Stimulated activated CD4-positive, alpha-beta T cell treated with anti-CD3 and anti-CD28 coated beads, TNF-alpha, amount 100 ng/mL, for 4 hours (primary cell): ENCODE measurements around the gene COL13A1.

Source experiments
- DNase-seq, 3 experiments: peaks; one replicate each; pipeline ENCODE4 v3.0.0-alpha.2; 2020; ENCODE audit warnings: low read depth in 3 of 3

COL13A1 gene

DNA sequence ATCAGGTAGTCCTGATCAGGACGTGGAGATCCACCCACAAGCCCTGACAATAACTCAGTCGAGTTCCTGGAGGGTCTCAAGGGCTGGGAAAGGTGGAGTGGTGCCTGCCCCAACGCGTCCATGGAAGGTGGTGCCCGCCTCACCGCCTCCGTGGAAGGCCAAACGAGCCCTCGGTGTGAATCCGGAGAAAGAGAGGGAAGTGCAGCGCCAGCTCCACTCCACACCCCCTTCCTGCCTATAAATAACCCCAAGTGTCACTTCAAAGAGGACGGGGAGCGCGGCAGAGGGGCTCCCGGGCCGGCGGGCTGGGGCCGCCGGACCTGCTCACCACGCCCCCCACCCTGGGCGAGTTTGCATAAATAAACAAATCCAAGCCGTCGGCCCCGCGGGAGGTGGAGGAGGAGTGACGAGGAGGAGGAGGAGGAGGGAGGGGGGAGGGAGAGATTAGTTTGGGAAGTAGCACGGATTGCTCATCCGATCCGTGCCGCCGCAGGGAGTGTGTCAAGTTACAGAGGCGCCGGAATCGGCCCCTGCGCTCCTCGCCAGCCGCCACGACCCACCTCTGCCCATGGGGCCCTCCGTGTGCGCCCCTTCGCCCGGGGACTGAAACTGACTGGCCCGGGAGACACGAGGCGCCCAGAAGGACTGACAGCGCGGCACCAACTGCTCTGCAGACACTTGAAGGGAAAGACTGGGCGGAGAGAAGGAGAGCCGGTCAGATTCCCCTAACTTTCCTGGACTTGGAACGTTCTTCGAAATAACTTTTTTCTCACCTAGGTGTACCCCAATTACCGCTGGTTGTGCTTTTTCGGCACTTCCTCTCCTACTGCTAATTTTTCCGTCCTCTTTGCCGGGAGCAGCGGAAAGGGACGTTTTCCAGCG lies at the start of gene COL13A1:
TSS of gene COL13A1 (plus strand) at position 473 of the 882 bp plus-strand sequence. CDS start 518 bp downstream, outside the sequence.
- DNase-seq, result no peak

DNA sequence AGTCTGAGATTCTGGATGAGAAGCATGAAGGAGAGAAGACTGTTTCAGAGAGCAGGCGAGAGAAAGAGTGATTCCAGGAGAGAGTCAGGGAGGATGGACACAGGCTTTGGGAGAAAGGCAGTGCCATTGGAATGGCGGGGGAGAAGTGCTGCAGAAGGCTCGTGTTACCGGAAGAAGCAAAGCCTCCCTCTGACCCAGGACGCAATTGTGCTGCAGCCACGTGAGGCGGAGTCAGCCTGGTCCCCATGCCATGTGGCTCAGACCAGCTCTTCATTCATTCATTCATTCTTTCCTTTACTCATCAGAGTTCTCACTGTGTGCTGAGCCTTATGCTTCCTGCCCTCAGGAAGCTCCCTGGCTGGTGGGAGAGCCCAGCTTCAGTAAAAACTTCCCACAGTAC lies 49.2 kb upstream of the COL13A1 start:
- DNase-seq, result no peak

DNA sequence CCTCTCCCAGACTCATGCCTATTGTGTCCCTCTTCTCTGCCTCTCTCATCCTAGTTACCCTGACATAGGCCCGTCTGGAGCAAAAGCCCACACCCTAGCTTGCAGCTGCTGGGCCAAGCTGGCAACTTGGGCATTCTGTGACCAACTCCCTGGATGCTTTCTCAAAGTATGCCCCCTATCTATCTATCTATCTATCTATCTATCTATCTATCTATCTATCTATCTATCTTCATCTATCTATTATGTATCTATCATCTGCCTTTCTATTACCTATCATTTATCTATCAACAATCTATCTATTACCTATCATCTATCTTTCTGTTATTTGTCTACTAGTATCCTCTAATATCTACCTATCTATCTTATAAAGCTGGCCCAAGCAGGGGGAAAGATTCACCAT lies 45.4 kb upstream of the COL13A1 start:
- DNase-seq, result no peak

DNA sequence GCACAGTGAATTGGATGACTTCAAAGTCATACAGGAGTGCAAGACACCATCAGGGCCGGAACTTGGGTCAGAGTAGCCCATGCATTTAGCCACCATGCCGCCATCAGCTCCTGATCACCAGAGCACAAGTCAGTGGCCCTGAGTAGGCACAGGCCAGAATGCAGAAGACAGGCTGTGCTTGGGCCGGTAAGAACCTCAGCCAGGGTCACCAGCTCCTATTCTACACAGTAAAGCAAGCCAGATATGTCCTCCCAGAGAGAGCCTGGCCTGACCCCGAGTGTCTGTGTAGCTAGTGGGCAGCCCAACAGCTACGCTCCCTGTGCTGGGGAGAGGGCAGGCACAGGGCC lies 44.5 kb upstream of the COL13A1 start:
- no peak for DNase-seq

DNA sequence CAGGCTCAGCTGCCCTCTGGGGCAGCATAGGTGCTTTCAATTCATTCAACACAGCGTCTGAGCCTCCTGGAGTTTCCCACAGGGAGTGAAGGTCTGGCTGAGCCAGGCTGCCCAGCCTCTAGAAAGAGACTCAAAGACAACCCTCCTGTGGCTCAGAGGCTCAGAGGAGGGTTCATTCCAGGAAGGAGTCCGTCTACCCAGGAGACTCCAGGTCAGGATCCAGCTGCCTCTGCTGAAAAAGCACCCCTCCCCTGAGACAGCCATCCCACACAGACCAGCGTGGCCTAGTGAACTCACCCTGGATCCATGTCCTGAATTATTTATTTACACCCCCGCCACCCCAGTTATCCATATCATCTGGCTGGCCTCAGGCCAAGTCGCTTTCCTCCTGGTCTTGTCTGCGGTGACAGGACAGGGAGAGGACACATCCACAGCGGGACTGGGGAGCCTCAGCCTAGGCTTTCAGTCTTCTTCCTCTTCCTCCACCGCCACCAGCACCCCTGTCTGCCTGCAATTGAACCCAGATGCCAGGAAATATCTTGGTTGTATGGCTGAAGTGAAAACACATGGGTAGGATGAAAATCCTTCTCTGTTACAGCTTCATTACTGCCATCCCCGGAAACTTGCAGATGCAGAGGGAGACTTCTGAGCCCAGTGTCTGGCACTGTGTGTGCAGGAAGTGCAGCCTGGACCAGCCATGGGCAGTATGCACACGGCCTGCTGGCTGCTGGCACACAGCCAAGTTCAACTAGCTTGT lies 44.0 kb upstream of the COL13A1 start:
- no peak for DNase-seq

DNA sequence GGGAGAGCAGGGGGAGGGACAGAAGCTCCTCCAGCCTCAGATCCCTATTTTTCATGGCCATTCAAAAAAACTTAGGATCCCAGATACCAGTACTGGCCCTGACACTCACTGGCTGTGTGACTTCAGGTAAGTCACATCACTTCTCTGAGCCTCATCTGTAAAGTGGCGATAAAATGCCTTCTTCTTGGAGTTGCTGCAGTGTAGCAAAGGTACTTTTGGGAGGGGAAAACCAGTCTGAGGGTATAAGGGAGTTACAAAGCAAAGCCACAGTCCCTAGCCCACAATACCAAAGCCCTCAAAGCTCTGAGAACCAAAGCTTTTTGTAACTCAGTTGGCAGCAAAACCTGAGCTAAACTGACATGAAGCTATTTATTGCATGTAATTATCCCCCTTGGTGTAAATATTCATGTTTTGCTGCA lies 43.4 kb upstream of the COL13A1 start:
- no peak for DNase-seq

DNA sequence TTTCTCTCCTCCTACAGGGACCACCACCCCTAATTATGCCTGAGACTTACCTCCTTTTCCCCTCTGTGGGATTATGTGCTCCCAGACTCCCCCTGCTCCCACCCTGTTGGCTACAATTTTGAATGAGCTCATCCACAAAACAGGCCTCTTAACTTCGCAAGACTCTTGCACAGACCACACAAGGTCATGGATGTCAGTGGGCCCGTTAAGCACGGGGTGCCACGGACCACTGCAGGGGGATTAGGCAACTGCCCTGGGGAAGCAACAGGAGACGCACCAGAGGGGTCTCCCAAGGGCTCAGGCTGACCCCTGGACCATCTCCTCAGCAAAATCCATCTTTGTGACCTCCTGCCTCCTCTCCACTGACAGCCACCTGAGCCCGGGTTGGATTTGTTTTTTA lies 42.1 kb upstream of the COL13A1 start:
- no peak for DNase-seq

DNA sequence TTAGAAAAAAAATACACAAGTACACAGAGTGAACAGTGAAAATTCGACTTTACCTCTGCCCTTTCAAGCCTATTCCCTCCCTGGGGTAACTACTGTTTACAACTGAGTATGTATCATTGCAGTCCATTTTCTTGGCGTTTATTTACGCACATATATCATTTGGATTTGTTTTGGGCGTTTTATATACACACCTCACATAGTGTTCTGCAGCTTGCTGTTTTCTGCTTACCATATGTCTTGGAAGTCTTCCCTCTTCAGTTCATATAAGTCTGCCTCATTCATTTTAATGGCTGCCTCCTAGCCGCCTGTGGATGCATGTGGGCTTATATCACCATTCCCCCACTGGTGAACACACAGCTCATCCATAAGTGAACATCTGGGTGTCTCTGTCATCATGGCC lies 41.6 kb upstream of the COL13A1 start:
- no peak for DNase-seq

DNA sequence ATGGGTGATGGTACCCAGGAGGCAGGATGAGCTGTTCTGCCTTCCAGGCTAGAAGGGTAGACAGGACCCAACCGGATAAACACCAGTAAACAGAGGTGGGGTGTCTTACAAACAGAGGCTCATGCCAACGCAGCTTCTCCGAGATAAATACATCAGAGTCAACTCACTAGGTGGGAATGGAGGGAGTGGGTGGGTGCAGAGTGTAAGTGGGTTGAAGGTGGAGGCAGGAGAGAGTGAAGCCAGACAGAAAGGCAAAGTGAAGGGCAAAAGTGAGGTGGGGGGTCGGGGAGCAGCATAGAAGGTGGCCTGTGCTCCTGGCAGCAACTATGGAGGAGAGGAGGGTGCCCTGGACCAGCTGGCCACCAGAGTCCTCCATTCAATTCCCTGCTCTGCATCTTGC lies 40.4 kb upstream of the COL13A1 start:
- DNase-seq, result no peak

DNA sequence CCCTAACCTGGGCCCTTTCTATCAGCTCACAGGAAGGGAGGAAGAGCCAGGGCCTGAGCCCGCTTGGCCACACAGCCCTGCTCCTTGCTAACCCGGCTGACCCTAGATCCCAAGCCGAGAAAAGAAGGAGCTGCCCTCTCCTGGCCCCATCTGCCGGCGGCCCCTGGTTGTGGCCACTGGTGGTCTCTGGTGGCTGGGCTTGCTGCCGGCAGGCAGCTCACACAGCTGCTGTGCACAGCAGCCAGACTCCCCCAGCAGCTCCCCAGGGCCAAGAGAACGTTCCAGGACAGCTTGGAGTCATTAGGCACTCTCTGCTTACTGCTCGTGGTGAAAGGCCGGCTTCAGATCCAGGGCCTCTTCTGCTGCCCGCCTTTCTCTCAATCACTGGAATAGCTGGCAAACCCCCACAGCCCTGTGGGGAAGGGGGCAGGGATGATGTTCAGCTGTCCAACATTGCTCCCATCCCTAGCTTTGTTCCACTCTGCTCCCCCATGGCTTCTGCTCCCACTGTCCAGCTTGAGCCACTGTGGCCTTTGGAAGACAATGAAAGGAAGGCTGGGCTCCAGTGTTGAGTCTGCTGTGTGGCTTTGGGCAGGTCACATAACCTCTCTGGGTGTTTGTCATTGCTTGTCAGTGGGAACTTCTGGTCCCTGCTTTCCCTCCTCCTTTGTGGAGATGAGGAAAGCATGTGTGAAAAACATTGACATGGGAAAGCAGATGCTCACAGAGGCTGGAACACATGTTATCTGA lies 35.4 kb upstream of the COL13A1 start:
- DNase-seq, result no peak

DNA sequence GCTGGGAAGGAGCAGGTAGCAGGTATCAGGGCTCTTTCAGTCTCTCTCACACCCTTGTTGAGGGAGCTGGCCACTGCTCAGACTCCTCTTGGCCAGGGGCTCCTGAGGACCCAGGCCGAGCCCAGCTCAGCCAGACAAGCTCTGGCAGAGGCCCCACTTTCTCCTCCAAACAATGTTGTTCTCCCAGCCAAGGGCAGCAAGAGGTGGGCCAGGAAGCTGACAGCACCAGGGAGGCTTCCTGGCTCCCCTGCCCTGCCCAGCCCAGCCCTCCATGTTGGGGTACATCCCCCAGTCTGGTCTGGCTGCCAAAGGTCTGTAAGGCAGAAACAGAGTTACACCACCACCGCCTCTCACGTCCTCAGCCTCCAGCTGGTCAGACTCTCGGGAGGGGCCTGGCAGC lies 33.9 kb upstream of the COL13A1 start:
- no peak for DNase-seq

DNA sequence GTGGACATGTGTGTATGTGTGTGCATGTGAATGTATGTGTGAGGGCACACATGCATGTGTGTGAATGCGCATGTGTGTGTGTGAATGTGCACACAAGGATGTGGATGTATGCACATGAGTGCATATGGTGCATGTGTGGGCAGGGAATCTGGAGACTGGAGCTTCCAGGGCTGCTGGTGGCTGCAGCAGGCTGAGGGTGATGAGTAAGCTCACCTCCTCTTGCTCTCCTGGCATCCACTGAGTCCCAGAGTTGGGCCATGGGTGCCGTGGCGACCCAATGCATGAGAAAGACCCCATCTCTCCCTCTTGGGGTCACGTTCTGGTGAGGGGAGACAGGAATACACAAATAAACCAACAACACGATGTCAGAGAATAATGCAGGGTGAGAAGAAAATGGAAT lies 33.3 kb upstream of the COL13A1 start:
- no peak for DNase-seq

DNA sequence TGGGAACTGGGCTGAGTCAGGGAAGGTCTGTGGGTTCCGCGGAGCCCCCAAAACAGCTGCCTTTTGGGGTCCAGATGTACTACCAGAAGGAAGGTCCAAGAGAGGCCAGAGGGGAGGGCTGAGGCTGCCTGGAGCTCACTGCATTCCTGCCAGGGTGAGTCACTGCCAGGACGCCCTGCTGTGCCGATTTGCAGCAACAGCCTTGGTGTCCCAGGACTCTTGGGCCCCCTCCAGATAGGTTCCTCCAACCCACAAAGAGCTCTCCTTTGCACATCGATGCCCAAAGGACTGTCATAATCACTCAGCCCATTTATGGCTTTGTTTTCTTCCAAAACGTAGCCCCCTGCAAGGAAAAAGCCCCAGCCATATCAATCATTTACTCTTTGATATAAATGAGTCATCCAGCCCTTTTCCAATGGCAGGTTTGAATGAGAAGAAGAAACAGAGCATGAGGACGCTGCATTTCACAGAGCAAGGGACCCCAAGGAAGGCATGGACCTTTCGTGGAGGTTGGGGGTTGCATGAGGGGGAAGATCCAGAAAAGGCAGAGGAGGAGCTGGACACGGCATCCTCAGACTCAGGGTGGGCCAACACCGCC lies 32.2 kb upstream of the COL13A1 start:
- no peak for DNase-seq

DNA sequence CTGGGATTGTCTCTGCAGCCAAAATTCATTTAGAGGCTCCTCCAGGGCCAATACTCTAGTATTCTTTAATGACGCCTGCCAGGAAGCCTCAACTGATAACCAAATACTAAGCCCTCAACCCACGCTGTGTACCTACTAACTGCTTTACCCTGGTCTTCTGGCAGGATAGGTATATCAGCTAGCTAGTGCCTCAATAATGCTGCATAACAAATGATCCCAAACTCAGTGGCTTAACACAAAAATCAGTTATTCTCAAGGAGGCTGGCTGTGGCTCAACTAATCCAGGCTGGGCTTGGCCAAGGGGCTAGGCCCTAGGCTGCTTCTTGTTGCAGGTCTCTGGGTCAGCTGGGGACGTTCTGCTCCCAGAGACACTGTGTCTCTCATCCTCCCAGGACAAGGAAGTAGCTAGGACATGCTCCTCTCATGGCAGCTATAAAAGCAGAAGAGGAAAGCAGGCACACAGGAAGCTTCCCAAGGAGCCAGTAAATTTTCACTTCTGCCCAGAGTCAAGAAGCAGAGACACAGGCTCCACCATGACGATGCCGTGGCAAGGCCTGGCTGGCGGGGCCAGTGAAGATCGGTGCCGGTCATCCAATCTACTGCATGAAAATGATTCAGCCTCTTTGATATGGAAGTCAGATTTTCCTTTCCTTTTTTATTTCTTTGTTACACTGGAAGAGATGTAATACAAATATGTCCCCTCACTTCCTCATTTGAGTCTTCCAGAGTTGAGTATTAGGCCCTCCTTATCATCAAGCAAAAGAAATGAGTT lies 28.6 kb upstream of the COL13A1 start:
- DNase-seq, result no peak

DNA sequence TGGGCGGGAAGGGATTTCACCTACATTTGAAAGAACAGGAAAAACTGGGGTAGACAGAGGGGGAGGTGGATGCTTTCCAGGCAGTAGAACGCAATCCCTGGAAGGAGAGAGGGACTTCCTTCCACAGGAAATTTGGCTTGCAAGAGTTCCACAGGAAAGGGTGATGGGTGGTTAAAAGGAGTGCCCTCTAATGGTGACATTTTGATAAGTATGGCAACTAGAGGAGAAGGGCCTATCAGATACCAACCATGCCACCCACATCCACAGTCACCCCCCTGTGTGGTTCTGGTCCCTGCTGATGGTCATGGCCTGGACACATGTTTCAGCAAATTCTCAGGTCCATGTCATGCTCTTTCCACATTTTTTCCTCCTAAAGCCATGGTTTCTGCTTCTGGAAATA lies 27.1 kb upstream of the COL13A1 start:
- DNase-seq, result no peak

DNA sequence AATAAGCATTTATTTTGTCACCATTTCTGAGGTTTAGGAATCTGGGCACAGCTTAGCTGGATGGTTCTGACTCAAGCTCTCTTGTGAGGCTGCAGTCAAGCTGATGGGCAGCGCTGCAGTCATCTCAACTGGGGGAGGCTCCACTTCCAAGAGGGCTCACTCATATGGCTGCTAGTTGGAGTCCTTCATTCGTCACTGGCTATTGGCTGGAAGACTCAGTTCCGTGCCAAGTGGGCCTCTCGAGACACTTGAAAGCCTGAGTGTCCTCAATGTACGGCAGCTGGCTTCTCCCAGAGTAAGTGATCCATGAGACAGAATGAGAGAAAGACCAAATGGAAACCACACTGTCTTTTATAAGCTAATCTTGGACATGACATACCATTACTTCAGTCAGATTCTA lies 21.6 kb upstream of the COL13A1 start:
- no peak for DNase-seq

DNA sequence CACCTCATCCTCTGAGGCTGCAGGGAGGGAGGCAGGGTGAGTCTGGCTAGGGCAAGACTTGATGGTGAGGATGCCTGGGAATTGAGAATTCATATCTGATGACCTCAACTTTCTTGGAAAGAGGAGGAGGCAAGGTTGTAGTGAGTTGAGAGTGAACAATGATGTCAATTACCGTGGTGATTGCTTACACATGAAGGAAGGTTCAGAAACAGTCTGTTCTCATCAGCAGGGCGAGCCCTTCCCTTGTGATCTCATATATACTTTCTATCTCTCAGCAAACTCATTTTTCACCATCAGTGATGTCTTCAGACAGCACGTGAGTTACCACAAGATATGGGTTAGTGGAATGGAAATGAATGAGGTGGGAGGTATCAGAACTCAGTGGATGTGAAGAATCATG lies 20.1 kb upstream of the COL13A1 start:
- DNase-seq, result no peak

DNA sequence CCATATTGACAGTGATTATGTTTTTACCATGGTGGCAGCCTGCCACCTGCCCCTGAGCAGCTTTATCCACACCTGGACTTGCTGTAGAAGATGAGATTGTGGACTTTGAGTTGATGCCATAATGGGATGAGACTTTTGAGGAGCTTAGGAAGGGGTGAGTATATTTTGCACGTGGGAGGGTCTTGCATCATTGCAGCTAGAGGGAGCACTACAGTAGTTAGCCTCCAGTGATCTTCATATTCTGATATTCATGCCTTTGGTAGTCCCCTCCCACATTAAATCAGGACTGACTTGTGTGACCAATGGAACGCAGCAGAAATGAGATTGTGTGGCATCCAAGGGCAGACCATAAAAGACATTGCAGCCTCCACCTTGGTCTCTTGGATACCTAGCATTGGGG lies 18.2 kb upstream of the COL13A1 start:
- no peak for DNase-seq

DNA sequence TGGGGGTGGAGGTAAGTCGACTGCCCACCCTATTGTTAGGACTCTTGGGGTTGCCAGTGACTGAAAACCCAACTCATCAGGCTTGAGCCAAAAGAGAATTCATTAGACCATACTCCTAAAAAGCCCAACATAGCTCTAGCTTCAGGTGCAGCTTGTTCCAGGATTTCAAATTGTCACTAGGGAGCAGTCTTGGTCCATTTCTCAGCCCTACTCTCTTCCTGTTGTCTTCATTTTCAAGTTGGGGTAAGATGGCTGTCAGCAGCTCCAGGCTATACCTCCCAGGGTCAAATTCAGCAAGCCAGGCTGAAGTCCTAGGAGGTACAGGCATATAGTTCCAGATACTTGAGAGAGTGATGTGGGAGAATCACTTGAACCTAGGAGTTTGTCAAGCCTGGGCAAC lies 14.9 kb upstream of the COL13A1 start:
- no peak for DNase-seq

DNA sequence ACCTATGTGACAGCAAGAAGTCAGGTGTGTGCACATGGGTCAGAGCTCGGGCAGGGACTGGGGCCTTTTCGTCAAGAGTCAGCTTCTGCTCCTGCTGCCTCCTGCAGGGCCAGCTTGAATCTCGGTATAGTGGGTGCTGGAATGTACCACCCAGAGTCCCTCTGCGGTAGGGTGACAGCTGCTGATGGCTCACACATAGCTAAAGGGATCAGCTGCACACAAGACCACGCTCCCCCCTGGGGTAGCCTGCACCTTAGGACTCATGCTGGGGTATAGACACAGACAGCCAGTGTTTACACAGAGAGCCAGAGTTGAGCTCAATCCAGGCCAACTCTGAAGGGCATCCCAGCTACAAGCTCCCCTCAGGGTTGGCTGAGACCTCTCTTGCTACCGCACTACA lies 14.0 kb upstream of the COL13A1 start:
- no peak for DNase-seq

DNA sequence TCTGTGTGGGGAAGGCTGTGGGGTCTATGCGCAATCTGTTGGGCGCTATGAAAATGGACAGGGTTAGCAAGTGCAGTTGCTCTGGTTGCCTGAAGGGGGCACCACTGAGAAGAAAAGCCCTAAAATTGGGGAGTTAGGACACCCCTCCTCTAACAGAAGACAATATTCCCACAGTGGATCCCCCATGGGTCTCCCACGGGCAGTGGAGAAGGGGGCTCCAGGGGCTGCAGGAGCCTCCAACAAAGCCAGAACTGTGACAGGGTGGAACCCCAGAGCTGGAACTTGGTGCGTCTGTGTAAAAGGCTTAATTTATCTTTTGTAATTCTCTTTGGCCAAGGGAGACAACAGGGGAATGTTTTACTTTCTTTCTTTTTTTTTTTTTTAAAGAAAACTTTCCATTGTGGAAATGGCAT lies 12.5 kb upstream of the COL13A1 start:
- DNase-seq, result no peak
